Measurements from ENCODE around the gene RHOBTB3.

Gene RHOBTB3

DNA sequence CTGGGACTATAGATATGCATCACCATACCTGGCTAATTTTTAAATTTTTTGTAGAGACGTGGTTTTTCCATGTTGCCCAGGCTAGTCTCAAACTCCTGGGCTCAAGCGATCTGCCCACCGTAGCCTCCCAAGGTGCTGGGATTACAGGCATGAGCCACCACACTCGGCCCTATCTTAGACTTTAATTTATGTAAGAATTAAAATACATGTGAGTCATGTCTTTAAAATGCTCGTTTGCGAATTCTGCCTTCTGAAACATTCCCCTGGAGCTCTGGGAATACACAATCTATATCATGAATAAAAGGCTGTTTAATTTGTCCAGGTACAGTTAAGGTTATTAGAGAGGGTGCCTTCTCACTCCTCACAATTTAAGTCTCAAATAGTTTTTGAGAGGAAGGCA is 32.8 kb downstream of the RHOBTB3 start:
- no peak for DNase-seq (ENCODE audit: low spot score)

DNA sequence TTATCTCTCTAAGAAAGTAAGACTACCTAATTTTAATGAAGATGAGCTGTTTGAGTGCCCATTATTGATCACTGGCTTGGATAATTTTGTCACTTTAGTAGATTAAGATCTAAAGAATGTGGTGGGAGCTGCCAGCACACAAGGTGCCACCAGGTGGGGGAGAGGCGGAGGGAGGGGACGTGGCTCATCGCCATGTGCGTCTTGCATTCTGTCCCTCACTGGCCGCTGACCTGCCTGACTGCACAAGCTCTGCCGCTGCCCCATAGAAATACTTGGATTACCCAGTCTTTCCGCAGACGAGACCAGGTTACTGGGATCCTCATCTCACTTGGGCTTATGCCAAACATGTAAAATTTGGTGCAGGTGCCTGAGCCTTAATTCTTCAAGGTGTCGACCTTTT is 37.6 kb downstream of the RHOBTB3 start:
- no peak for DNase-seq (ENCODE audit: low spot score)

DNA sequence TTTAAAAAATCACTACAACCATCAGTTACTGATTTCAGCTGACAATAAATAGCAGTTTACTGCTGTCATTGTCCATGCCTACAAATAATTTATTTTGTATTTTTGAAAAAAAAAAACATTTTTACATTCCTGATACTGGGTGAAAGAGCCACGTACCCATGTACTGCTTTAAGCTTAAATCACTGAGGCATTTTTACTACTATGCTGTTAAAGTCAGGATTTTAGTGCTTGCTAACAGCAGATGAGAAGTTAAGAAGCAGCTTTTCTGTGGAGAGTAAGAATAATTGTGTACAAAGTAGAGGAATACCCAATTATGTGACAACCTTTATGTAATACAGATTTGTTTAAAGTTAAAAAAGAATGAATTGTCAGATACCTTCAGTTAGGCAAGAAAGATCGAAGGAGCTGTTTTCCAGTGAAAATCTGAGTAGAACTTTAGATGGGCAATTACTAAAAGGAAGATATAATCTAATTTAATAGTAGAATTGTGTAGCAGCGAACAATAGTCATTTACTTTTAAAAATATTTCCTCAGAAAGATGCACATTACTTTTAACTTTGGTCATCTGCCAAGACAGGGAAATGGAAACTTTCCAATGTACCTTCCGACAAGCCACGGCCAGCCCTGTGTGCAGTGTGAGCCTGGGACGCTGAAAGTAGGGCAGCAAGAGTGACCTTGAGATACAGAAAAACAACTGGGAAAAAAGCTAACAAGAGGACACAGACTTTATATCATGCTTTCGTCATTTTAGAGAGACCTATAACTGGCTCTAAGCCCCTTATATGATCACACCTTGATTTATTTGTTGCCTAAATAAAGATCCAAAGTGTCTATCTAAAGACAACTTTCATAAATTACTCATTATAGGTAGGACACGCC is 39.9 kb downstream of the RHOBTB3 start:
- DNase-seq (ENCODE audit: low spot score), result no peak

DNA sequence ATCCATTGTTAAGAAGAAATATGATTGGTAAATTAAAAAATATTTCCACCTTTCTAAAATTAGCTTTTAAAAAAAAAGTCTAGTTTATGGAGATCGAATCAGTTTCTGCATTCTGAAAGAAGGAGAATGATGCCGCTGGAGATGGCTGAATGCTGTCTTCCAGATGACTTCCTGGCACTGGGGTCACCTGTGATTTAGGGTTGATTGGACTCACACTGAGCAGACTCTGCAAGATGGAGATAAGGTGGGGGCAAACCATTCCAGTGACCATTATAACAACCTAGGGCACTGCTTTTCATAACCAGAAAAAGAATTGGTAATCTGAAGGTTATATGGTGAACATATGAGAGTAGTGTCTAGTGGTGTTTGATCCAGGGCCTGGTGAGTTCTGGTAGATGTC is 40.8 kb downstream of the RHOBTB3 start:
- no peak for DNase-seq (ENCODE audit: low spot score)

DNA sequence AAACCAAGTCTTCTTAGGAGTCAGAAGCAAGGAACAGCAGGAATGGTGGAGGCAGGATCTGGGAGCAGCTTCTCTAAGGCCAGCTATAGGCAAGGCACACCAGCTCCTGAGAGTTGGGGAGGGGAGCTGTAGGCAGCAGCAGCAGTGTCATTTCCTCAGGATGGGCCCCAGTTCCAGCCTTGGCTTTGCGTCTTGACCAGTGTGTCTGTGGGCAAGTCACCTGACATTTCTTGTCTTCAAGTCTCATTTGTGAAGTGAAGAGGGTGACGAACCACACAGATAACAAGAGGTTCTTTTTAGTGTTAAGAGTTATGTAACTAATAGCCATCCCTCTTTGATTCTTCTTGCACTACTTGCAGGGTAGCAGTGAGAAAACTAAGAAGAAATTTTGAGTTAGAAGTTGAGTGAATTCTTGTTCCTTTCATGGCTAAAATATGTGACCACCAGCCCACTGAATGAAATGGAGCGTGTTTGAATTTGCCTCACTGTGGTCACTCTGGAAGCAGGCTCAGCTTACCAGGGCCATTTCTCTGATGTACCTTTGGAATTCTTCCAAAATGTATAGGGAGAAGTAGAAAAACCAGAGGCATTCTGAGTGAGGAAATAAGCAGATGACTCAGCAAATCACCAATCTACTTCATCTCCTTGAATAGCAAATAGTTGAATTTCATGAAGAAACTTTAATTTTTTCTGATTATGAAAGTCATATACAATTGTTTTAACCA is 42.4 kb downstream of the RHOBTB3 start:
- DNase-seq (ENCODE audit: low spot score), result no peak

DNA sequence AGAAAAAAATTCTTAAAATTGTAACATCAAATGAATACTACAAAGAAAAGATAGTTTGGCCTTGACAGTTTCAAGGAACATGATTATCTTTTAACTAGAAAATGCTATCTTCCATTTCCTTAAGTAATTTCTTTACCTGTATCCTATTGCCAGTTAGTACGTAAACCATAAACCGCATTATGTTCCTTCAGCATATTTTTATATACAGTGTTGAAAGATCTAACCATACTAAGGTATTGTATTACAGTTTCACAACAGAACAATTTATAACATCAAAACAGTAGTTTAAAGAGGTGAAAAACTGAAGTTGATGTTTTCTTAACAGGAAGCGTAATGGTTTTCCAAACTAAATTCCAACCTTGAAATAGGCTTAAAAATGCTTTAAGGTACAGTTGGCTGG is 46.3 kb downstream of the RHOBTB3 start:
- DNase-seq (ENCODE audit: low spot score), result no peak

DNA sequence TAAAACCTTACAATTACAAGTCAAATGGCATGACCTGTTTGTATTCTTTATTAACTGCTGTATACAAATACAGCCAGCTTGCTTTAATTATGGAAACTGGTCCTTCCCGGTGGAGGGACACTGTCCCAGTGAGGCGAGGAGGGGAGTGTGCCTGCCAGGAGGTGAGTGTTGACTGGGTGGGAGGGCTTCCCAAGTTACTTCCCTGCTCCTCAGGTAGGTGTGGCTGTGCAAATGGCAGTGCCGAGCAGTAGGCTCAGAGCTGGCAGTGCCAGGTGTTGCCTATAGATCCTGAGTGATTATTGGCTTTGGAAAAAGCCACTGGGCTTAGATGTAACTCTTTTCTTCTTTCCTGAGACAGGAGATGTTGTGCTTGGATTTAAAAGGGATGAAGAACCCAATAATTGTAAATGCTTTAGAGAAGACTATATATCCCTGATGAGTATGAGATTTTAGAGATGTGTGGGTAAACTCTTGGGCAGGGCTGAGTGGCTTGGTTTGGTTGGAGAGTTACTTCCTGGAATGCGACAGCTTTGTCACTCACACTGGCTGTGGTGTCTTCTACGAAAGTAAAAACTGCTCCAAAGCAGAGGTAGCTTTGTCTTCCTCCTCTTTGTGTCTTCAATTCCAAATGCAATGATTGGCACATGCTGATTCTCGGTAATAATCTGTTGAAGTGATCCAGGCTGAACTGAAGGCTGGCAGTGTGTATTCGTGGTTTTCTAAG is 47.7 kb downstream of the RHOBTB3 start:
- no peak for DNase-seq (ENCODE audit: low spot score)

DNA sequence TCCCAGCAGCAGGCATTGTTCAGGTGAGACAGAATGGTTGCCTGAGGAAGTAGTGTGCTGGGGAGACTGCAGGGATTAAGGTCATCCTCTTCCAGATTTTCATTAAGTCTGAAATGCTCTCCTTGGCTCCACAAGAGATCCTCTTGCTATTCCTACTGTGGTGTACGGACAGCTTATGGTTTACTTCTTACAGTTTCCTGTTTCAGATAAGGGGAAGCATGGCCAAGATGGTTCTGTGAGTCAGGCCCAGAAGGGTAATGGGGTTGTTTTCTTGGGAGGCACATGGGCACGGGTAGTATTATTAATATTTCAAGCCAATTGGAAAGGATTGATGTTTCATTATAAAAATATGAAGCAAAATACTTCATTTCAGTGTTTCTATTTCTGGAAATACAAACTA is 48.5 kb downstream of the RHOBTB3 start:
- DNase-seq (ENCODE audit: low spot score), result no peak

DNA sequence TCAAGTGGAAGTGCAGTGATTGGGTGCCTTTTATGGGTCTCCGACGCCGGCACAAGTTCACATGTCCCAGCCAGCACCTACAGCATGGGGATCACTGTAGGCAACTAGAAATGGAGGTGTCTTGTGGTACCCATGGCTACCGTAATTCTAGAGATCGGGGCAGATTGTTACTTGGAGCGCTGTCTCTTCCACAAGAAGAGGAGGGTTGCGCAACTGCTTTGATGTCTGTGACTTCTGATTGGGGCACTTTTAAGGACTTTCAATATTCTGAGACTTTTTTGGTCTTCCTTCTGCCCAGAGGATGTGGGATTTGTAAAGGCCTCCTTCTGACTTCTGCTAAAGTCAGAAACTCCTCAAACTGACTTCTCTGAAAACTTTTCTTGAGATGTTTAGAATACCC is 49.5 kb downstream of the RHOBTB3 start:
- no peak for DNase-seq (ENCODE audit: low spot score)

DNA sequence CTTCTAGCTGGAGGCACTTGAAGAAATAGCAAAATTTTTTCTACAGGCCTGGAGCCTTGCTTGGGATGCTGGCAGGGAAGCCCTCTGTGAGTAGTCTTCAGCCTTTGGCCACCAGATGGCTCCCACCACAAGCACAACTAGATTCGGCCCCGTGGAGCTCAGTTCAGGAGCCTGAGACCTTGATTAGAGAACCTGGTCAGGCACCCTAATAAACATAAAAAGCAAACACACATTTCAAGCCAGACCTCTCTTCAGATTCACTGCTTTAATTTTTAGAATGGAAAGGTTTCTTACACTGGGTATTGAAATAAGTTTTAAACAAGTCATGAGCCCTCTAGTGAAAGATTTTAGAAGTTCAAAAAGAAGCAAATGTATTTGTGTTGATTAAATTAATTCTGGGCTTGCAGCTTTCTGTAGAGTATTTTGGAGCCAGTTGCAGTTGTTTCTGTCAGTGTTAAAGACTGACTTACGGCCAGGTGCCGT is 50.0 kb downstream of the RHOBTB3 start:
- DNase-seq (ENCODE audit: low spot score), result peak; percentile 76

DNA sequence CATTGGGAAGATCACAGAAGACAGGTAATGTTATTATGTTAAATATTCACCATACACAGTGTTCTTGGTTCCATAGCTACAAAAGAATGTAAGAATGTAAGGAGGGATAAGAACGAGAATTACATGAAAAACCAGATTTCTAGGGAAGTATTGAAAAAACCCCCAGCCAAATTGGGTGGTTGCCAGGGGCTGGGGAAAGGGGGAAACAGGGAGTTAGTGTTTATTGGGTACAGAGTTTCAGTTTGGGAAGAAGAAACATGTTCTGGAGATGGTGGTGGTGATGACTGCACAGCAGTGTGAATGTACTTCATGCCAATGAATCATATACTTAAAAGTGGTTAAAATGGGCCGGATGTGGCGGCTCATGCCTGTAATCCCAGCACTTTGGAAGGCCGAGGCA is 51.0 kb downstream of the RHOBTB3 start:
- DNase-seq (ENCODE audit: low spot score), result no peak

DNA sequence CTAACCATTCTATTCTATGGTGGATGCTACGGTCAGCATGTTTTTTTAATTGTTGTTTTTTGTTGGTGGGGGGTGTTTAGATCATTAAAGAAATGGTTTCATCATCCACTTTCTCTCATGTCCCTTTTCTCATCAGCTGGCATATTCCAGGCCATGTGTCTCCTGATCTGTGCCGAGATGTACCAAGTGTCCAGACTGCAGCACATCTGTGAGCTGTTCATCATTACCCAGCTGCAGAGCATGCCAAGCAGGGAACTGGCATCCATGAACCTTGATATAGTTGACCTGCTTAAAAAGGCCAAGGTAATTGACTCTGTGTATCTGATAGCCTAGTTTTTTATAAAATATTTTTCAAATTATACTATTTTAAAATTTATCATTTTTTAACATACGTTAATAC is 52.5 kb downstream of the RHOBTB3 start:
- DNase-seq (ENCODE audit: low spot score), result no peak

DNA sequence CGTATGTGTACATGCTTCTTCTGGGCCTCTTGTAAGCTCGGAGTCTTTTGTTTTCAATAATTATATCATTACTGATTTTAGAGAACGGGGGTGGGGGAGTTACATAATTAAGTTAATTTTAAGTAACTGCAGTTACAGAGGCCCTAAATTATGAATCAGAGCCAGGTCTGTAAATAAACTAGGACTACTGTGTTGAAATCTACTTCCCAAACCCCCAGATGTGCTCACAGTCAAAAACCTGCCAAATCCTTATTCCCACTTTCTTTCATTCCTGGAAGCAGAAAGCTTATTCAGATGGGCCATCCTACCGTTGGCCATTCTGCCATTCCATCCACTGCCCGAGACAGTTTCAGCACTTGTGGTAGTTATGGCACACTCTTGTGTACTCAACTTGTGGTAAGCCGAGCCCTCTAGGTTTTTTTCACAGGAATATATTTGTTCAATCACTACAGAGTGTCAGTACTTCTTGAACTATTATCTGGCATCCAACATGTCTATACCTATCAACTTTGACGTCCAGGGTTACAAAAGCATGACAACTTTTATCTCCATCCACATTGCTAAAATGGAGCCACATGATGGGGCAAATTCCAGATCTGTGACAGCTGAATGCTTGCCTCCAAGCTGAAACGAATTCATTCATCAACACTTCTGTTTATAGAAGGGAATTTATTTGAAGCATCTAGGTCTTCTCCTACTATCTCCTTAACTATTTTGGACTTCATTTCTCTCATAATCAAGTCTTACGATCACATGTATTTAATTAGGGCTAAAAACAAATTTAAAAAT is 53.6 kb downstream of the RHOBTB3 start:
- DNase-seq (ENCODE audit: low spot score), result no peak

DNA sequence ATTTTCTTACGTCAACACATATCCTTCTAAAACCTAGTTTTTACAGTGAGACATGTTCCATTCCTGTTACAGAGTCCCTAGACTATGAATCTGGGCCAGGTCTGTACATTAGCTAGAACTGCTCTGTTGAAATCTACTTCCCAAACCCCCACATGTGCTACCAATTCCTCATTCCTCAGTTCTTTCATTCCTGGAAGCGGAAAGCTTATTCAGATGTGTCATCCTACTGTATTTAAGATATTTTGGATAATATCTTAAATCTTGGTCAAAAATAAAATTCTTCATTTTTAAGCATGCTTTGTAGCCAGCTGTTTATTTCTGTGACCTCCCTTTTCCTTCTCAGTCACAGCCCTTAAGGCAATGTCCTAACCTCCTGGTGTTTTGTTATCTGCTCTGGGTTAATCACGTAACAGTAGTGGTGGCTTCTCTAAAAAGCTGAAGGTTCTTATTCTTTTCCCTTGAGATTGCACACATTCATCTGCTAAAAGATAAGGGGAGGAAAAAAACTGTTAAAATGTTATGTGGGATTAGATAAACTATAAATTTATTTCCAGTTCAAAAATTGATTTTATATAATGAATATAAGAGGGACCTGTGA is 55.8 kb downstream of the RHOBTB3 start:
- DNase-seq (ENCODE audit: low spot score), result no peak

DNA sequence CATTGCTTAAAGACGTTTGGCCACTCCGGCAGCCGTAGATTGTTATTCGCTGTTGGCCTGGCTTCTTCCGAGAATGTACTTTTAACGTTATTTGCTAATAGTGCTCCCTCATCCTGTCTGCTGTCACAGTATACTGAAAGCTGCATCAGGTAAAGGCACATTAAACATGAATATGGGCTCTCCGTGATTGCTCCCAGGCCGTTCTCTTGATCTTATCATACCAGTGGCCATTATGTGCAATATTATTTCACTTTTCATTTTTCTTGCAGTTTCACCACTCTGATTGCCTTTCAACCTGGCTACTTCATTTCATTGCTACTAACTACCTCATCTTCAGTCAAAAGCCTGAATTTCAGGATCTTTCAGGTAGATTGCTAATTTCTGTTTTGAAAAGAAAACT is 57.4 kb downstream of the RHOBTB3 start:
- no peak for DNase-seq (ENCODE audit: low spot score)

DNA sequence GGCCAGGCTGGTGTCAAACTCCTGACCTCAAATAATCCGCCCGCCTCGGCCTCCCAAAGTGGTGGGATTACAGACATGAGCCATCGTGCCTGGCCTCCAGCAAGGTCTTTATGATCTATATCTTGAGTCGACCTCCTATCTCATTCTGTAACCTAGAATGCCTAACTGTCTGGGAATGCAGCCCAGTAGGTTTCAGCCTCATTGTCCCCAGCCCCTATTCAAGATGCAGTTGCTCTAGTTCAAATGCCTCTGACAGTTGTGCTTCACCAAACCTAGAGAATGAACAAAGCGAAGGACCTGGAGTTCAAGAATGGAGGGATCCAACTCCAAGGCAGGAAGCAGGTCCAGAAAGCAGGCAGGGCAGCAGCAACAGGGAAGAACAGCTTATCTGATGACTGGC is 60.6 kb downstream of the RHOBTB3 start:
- no peak for DNase-seq (ENCODE audit: low spot score)

DNA sequence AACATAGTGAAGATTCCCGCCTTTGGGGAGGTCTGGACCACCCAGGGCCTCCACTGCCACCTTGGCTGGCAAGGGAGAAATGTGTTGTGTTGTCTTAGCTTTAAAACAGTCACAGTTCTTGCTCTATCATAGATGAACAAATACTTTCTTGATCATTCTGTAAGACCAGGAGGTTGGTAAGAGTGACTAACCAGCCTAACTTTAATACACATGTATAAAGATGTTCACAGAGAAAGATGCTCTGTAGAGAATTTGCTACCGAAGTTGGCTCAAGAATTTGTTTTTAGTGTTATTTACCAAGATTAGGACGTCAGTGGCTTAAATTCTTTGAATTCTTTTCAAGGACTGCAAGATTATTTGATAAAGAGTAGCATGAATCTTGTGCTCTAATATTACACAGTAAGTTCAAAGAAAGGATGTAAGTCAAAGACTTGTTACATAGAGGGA is 63.0 kb downstream of the RHOBTB3 start:
- no peak for DNase-seq (ENCODE audit: low spot score)

DNA sequence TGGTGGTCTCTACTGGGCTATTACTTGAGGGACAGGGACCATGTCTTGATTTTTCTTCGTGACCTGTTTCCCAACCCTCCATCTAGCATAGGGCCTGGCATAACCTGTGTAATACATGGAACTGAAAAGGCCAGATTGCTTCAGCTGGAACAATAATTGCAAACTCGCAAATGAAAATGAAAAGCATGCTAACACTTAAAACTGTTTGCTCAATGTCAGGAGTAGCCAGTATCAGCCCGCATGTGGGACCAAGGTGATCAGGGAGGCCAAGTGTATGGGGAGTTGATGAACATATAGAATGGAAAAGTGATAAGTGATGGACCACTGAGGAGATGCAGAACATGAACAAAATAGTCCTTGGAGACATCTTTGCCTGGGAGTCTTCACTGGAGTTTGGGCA is 66.2 kb downstream of the RHOBTB3 start:
- no peak for DNase-seq (ENCODE audit: low spot score)

DNA sequence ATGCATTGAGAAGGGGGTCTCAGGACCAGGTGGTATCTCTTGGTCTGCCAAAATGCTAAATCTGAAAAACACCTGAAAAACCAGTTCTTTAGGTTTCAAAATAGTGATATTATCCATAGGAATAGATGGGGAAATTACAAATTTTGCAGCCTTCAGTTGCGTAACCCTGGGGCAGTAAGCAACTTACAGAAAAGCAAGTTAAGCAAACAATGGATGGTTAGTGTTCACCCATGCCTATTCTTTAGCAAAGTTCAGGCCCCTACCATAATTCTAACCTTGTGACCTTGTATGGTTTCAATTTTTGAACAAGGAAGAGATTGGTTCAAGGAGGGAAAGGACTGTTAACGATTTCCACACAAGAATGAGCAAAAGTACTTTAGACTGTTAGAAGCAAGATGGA is 66.9 kb downstream of the RHOBTB3 start:
- no peak for DNase-seq (ENCODE audit: low spot score)

DNA sequence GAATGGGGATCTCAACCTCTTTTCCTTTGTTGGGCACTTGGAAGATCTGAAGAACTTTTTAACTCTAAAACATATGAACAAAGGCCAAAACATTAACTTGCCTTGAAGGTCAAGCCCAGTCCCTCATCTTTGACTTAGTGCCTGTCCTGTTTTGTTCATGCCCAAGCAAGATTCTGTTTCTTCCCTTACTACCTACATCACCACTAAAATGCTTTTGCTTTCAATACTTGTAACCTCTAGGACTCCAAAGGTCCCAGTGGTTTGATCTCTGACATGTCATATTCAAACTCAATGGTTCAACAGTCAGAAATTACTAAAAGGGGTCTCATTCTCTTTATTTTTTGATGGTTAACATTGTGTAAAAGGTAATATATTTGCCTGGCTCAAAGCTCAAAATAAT is 67.4 kb downstream of the RHOBTB3 start:
- no peak for DNase-seq (ENCODE audit: low spot score)

DNA sequence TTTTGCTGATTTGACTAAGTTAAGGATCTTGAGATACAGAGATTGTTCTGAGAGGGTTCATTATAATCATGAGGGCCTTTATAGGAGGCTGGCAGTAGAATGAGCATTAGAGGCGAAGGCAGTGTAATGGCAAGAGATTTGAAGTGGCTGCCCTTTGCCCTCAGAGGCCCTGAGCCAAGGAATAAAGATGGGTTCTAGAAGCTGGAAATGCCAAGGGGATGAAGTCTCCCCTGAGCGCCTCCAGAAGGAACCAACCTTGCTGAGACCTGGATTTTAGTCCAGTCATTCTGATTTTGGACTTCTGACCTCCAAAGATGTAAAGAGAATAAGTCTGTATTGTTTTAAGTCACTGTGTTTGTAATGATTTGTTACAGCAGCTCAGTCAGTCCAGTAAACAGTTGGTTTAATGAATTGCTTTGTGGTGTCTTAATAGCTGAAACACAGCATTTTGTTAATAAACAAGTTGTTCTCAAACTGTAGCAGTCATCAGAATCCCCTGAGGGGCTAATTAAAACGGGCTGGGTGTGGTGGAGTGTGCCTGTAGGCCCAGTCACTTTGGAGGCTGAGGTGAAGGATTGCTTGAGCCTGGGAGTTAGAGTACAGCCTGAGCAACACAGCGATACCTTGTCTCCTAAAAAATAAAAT is 68.2 kb downstream of the RHOBTB3 start:
- DNase-seq (ENCODE audit: low spot score), result no peak

Data from ecto neural progenitor cell (in vitro differentiated cells).